ENCODE data around the gene DTX2.
"Not testable (repeated sequence)": the region's sequence is repeated elsewhere in the genome, so short reads cannot be mapped to it uniquely, and the experiment has no call there.

DTX2 gene

DNA sequence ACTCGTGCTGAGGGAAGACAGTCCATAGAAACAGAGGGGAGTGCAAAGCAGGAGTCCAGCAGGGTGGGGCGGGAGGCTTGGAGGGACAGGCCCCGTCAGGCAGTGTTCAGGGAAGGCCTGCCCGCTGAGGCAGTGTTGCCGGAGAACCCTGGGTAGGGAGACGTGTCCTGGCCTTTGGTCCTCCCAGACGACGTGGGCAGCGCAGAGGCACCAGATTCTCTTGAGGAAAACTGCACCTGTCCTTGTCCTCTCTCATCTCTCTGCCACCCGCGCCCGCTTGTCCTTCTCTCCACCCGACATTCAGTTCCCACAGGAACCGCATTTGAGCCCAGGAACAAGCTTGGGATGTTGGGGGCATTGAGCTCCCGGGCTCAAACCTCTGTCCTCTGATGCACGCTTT, 34.2 kb downstream of the DTX2 start:
- DNase-seq, result not testable (repeated sequence)

DNA sequence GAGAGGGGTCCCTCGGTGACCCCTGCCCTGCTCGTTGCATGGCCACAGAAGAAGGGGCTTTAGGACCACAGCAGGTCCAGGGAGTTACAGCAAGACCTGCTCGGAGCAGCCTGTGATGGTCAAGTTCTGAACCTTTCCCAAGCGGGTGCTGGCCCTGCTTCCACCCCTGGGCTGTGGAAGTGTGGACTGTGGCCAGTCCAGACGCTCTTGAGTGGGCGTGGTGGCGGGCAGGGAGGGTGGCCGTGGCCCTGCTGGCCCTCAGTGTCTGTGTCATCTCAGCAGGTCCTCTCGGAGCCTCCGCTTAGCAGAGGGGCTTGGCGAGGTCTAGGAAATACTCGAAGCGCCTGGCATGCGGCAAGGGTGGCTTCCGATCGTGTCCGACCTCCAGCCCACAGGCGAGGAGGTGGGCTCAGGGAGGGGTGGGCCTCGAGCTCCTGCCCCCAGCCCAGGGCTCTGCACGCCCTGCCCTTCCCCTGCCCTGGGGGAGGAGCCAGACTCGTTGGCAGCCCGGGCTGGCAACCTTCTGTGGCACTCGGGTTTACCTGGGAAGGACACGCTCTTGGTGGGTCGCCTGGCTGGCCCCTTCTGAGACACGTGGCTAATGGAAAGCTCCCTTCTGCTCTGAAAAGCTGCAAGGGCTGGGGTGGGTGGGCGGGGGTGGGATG, 36.5 kb downstream of the DTX2 start:
- DNase-seq, result not testable (repeated sequence)

GRCh38 chr7:76498583-76499200, 37.2 kb downstream of the DTX2 start:
- not testable (repeated sequence) for DNase-seq

- not testable (repeated sequence) for DNase-seq
Measured at GRCh38 chr7:76499201-76499923, 37.9 kb downstream of the DTX2 start.

- DNase-seq, result not testable (repeated sequence)
Measured at GRCh38 chr7:76499924-76500241, 38.4 kb downstream of the DTX2 start.

GRCh38 chr7:76502224-76502623, 40.7 kb downstream of the DTX2 start:
- not testable (repeated sequence) for DNase-seq

DNA sequence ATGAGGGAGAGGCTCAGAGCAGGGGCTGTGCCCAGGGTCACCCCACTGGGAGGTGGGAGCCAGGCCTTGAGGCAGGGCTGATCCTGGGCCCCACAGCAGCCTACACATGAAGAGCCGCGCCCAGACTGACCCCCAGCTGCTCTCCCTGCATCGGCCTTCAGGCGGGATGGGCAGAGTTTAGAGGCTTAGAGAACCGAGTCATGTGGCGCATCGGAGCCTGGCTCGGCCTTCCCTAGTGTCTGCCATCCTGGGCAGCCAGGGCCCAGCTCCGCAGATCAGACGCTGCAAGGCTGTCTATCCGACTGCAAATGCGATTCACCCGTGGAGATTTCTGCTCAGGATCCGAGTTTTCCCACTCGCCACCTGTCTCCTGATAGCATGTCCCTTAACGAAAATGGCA, 41.3 kb downstream of the DTX2 start:
- DNase-seq, result not testable (repeated sequence)

DNA sequence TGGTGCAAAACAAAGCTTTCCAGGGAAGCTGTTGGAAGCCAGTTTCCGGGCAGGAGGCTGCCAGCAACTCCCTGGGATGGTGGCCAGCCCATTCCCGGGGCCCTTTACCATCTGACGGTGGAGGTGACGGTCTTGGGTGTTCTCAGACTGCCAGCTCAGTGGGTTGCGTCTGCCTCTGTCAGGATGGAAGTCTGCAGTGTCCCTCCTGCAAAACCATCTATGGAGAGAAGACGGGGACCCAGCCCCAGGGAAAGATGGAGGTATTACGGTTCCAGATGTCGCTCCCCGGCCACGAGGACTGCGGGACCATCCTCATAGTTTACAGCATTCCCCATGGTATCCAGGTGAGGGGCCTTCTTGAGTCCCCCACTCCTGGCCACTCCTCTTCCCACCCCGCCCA, 41.7 kb downstream of the DTX2 start:
- DNase-seq, result not testable (repeated sequence)

DNA sequence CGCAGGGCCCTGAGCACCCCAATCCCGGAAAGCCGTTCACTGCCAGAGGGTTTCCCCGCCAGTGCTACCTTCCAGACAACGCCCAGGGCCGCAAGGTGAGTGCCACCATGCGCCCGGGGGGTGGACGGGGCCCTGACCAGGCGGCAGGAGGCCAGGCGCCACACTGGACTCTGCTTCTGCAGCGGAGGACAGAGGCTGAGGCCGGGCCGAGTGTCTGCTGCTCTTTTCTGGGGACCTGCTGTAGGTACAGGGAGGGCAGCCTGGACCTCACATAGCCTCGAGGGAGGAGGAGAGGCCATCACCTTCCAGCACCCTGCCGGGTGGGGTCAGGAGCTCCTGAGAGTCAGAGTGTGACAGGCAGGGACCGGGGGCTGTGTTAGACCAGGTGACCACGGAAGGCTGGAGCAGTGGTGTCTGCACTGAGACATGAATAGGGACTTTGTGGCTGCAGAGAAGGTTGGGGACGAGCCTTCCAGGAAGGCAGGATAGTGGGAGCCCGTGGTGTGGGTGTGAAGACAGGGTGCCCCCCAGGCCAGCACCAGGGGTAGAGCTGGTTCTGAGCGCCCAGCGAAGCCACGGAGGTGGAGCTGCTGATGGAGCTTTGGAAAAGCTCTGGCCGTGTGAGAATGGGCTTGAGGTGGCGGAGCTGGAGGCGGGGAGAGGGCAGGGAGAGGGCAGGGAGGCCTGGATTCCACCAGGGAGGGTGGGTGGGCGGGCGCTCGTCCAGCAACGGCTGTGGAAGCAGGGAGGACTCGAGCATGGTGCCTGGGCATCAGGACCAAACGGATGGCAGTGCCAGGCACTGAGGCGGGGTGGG, 43.0 kb downstream of the DTX2 start:
- DNase-seq, result not testable (repeated sequence)

DNA sequence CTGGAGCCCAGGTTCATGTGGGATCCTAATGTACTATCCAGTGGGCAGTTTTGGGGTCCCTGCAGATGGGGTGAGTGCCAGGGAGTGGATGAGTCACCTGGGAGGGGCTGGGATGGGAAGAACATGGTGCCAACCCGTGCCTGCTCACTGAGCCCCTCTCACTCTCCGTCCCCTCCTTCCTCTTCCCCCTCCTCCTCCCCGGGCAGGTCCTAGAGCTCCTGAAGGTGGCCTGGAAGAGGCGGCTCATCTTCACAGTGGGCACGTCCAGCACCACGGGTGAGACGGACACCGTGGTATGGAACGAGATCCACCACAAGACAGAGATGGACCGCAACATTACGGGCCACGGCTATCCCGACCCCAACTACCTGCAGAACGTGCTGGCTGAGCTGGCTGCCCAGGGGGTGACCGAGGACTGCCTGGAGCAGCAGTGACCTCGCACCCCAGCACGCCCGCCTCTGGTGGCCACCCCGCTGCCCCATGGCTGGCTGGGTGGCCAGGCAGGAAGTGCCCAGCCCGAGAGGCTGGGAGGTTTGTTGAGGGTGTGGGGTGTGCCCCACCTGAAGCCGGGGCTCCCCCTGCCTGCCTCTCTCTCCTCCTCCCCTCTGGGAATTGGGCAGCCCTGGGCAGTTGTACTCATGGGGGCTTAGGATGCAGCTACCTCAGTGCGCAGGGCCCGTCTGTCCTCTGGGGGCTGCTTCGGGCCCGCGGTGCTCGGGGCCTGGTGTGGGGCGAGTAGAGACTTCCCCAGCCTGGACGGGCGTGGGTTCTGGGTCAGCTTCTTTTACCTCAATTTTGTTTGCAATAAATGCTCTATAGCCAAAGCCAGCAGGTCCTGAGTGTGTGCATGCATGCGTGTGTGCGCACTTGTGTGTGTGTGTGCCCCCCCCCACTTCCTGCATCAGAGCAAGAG, 43.9 kb downstream of the DTX2 start:
- no peak for DNase-seq

- no peak for DNase-seq
Measured at GRCh38 chr7:76506081-76506440, 44.6 kb downstream of the DTX2 start.

GRCh38 chr7:76506643-76507042, 45.1 kb downstream of the DTX2 start:
- not testable (repeated sequence) for DNase-seq

- no peak for DNase-seq
Measured at GRCh38 chr7:76507723-76508406, 46.4 kb downstream of the DTX2 start.

- DNase-seq, result no peak
Measured at GRCh38 chr7:76509931-76510877, 48.7 kb downstream of the DTX2 start, which contains the start of gene UPK3B. Gene UPK3B, plus strand, starts transcription at chr7:76510552. Its CDS starts 101 bp downstream, at chr7:76510653.

- not testable (repeated sequence) for DNase-seq
Measured at GRCh38 chr7:76511200-76511910, 49.8 kb downstream of the DTX2 start.

GRCh38 chr7:76511911-76512885, 50.7 kb downstream of the DTX2 start:
- not testable (repeated sequence) for DNase-seq

- DNase-seq, result no peak
Measured at GRCh38 chr7:76512941-76513816, 51.7 kb downstream of the DTX2 start.

Measured in NCI-H2081 treated with DMSO at 0.1 percent for 48 hours (cell line).